ENCODE data around the gene KAT5. TPM values are rescaled to one million over a fixed set of nuclear protein-coding genes. Genes with fewer than 3 reads are reported as not detected.

KAT5 gene
- 33.5 and 36.6 TPM in 2 replicates for total RNA-seq

GRCh38 chr11:65711785-65712632, at the start of gene KAT5:
Gene KAT5 (plus strand): TSS chr11:65712252. CDS start chr11:65712268, 16 bp downstream.

GRCh38 chr11:65662799-65663638, 49.0 kb upstream of the KAT5 start, which contains the start of gene RELA:
Gene RELA (minus strand): TSS chr11:65662916. CDS start chr11:65662832, 84 bp downstream.

GRCh38 chr11:65720211-65720934, 8.3 kb downstream of the KAT5 start, which contains the start of gene RNASEH2C:
Gene RNASEH2C (minus strand): TSS chr11:65720798. CDS start chr11:65720758, 40 bp downstream.

Other genes with a start within 250 kb of the KAT5 start
- 5,626 and 17,024 TPM in 2 replicates for gene MALAT1, start 213.2 kb upstream of the KAT5 start, total RNA-seq
- 93.3 and 138 TPM in 2 replicates for gene SCYL1, start 187.2 kb upstream of the KAT5 start, total RNA-seq
- gene LTBP3, start 153.9 kb upstream of the KAT5 start, total RNA-seq, result 33.3 and 34.5 TPM in 2 replicates
- 30.4 and 73.8 TPM in 2 replicates for gene ZNRD2, start 141.8 kb upstream of the KAT5 start, total RNA-seq
- 12.7 and 35.5 TPM in 2 replicates for gene FAM89B, start 139.7 kb upstream of the KAT5 start, total RNA-seq
- gene EHBP1L1, start 136.2 kb upstream of the KAT5 start, total RNA-seq, result 68.2 and 106 TPM in 2 replicates
- under 0.01 TPM in 1 of 2 replicates, not detected in the other for gene KCNK7, start 116.5 kb upstream of the KAT5 start, total RNA-seq
- 17.2 and 30.5 TPM in 2 replicates for gene MAP3K11, start 98.0 kb upstream of the KAT5 start, total RNA-seq
- gene PCNX3, start 96.5 kb upstream of the KAT5 start, total RNA-seq, result 9.3 and 23.8 TPM in 2 replicates
- 10.1 and 19.9 TPM in 2 replicates for gene SIPA1, start 74.2 kb upstream of the KAT5 start, total RNA-seq
- gene RELA, start 49.3 kb upstream of the KAT5 start, total RNA-seq, result 12.7 and 22.6 TPM in 2 replicates
- gene RNASEH2C, start 8.5 kb downstream of the KAT5 start, total RNA-seq, result 33.0 and 59.0 TPM in 2 replicates
- gene AP5B1, start 68.7 kb downstream of the KAT5 start, total RNA-seq, result 7.7 and 8.5 TPM in 2 replicates
- under 0.01 TPM in 1 of 2 replicates, not detected in the other for gene OVOL1, start 74.8 kb downstream of the KAT5 start, total RNA-seq
- gene SNX32, start 121.7 kb downstream of the KAT5 start, total RNA-seq, result 0.38 and 2.5 TPM in 2 replicates
- 677 and 1,304 TPM in 2 replicates for gene CFL1, start 145.9 kb downstream of the KAT5 start, total RNA-seq
- gene MUS81, start 148.2 kb downstream of the KAT5 start, total RNA-seq, result 45.4 and 48.7 TPM in 2 replicates
- 44.9 and 71.0 TPM in 2 replicates for gene EFEMP2, start 160.5 kb downstream of the KAT5 start, total RNA-seq
- gene CTSW, start 167.6 kb downstream of the KAT5 start, total RNA-seq, result not detected in 2 replicates
- 128 and 212 TPM in 2 replicates for gene FIBP, start 176.2 kb downstream of the KAT5 start, total RNA-seq
- 80.3 and 108 TPM in 2 replicates for gene CCDC85B, start 178.4 kb downstream of the KAT5 start, total RNA-seq
- gene FOSL1, start 188.1 kb downstream of the KAT5 start, total RNA-seq, result 17.5 and 28.6 TPM in 2 replicates
- gene C11orf68, start 206.8 kb downstream of the KAT5 start, total RNA-seq, result 17.1 and 21.1 TPM in 2 replicates
- 130 and 436 TPM in 2 replicates for gene DRAP1, start 207.2 kb downstream of the KAT5 start, total RNA-seq
- gene TSGA10IP, start 233.2 kb downstream of the KAT5 start, total RNA-seq, result not detected in 2 replicates
- gene SART1, start 249.5 kb downstream of the KAT5 start, total RNA-seq, result 28.5 and 63.6 TPM in 2 replicates

Data from regular cardiac myocyte (primary cell).